Panc1 (cell line): Measurements from ENCODE around the gene PIGU. TPM values are rescaled to one million over a fixed set of nuclear protein-coding genes. Genes with fewer than 3 reads are reported as not detected.

Experiments
- ATAC-seq: fragments of 200-7000 bp; cut with Tn5 transposase; 2 replicates; pipeline ENCODE4 v1.9.1; 2020; ENCODE audit warnings: mild to moderate bottlenecking, moderate library complexity
- BruUV-seq: library from RNA; stranded (reverse); fragments of 400-500 nt; replicated peaks from 2 replicates; lab custom pipeline; 2021; lab: Mats Ljungman, UMichigan
- CTCF ChIA-PET: fragments of 300-600 bp; sonication (Branson Sonifier 250); formaldehyde crosslinking; loops from one replicate; lab custom pipeline; 2022; ENCODE audit warnings: antibody characterized with exemption; lab: Charles Lee
- POLR2A ChIA-PET: fragments of 300-600 bp; sonication (Branson Sonifier 250); formaldehyde crosslinking; loops from one replicate; lab custom pipeline; 2022; ENCODE audit warnings: antibody characterized with exemption; lab: Charles Lee
- DNase-seq: peaks from one replicate; pipeline ENCODE4 v3.0.0-alpha.2; 2010; ENCODE audit warnings: low read depth, low spot score
- H3K27ac ChIP-seq: 2 replicates; pipeline ENCODE4 v1.5.1; 2011; ENCODE audit warnings: mild to moderate bottlenecking, low read length, inconsistent platforms
- H3K27me3 ChIP-seq: fragments of 200-500 bp; sonication (Bioruptor generic); 2 replicates; pipeline ENCODE4 v1.6.0; 2014; ENCODE audit warnings: low read length, inconsistent platforms; ENCODE audit not compliant: control insufficient read depth, insufficient read depth
- H3K36me3 ChIP-seq: fragments of 200-500 bp; sonication (Bioruptor generic); 2 replicates; pipeline ENCODE4 v1.5.1; 2014; ENCODE audit warnings: inconsistent platforms, mild to moderate bottlenecking, low read length, moderate library complexity; ENCODE audit not compliant: control insufficient read depth, insufficient read depth
- H3K4me1 ChIP-seq: 2 replicates; pipeline ENCODE4 v1.5.1; 2011; ENCODE audit warnings: inconsistent platforms, mild to moderate bottlenecking, low read length, moderate library complexity; ENCODE audit not compliant: control insufficient read depth, insufficient read depth
- H3K4me3 ChIP-seq, 2 experiments: 2 replicates each; pipeline ENCODE4 v1.5.1; 2011 to 2012; ENCODE audit warnings: low read depth in 2 of 2, low read length in 2 of 2, mild to moderate bottlenecking in 2 of 2, inconsistent platforms in 1 of 2, moderate library complexity in 1 of 2
- H3K9me3 ChIP-seq: fragments of 200-500 bp; sonication (Bioruptor generic); 2 replicates; pipeline ENCODE4 v1.5.1; 2014; ENCODE audit warnings: low read depth, mild to moderate bottlenecking, inconsistent platforms, low read length, moderate library complexity; ENCODE audit not compliant: control insufficient read depth, insufficient read depth
- CTCF ChIP-seq: fragments of 450-650 bp; IDR thresholded peaks from 2 replicates; pipeline ENCODE4 v1.5.1; 2017; ENCODE audit warnings: mild to moderate bottlenecking
- POLR2AphosphoS5 ChIP-seq: IDR thresholded peaks from 2 replicates; pipeline ENCODE4 v1.6.1; 2012; ENCODE audit warnings: mild to moderate bottlenecking, low read depth, low read length, moderate library complexity
- REST ChIP-seq, 2 experiments: IDR thresholded peaks; 2 replicates each; pipeline ENCODE4 v1.6.1; 2011 to 2012; ENCODE audit warnings: low read depth in 2 of 2, control low read depth in 1 of 2, low read length in 1 of 2, mild to moderate bottlenecking in 1 of 2, moderate library complexity in 1 of 2; ENCODE audit not compliant: insufficient read depth in 1 of 2
- SIN3A ChIP-seq: IDR thresholded peaks from 2 replicates; pipeline ENCODE4 v1.6.1; 2012; ENCODE audit warnings: low read depth, mild to moderate bottlenecking, low read length, moderate library complexity, borderline replicate concordance; ENCODE audit not compliant: insufficient read depth
- TCF7L2 ChIP-seq: IDR thresholded peaks from 2 replicates; pipeline ENCODE4 v1.6.1; 2011; ENCODE audit warnings: mild to moderate bottlenecking, low read depth, low read length, inconsistent platforms
- in situ Hi-C: cut with HindIII; loops from 2 replicates; pipeline ENCODE4 v1.10.0; 2016; ENCODE audit warnings: low sequenced_read_pairs, low pct_unique_long_range_greater_than_20kb
- intact Hi-C: fragments of 100-400 bp; cut with micrococcal nuclease; formaldehyde crosslinking; loops from one replicate; pipeline ENCODE4 v1.10.0; 2022; ENCODE audit not compliant: unreplicated experiment
- total RNA-seq: library from RNA; stranded (reverse); gene quantifications from one replicate; pipeline ENCODE4 v1.2.1, GENCODE V29; 2021; ENCODE audit not compliant: unreplicated experiment

PIGU gene
- total RNA-seq, 1 experiment from 2014 or later: 22.9 TPM

- H3K36me3 ChIP-seq: no peaks in the 10 kb centered on the region
- H3K9me3 ChIP-seq: no peaks in the 10 kb centered on the region
- ATAC-seq (no peak), DNase-seq (no peak)
- H3K27me3 ChIP-seq: no peaks in the 10 kb centered on the region
- H3K4me1 ChIP-seq: no peaks in the 10 kb centered on the region
- H3K4me3 ChIP-seq: no peak overlapping the region
- H3K27ac ChIP-seq: no peak overlapping the region
- TF ChIP-seq POLR2AphosphoS5 (no peak), SIN3A (no peak), CTCF (no peak), REST (IDR thresholded peaks at IDR 0.05; ENCODE audit: insufficient read depth in 1 of 2, low read depth in 2 of 2, low read length in 1 of 2) (no peak), TCF7L2 (no peak)
- in situ Hi-C loops (no loop called here), intact Hi-C loops (no loop called here)
- POLR2A ChIA-PET: interaction anchor here (0.6 kb wide), 1 partner anchor 53 kb away, joined by 3 read pairs; no protein-coding TSS in a partner anchor
- no TSS peak for BruUV-seq
- CTCF ChIA-PET: interaction anchor here (0.6 kb wide), 1 partner anchor 541 kb away, joined by 8 read pairs; no protein-coding TSS in a partner anchor
Measured at GRCh38 chr20:34621383-34622367, 55.2 kb downstream of the PIGU start.

- no peak for TF ChIP-seq REST (IDR thresholded peaks at IDR 0.05; ENCODE audit: insufficient read depth in 1 of 2, low read depth in 2 of 2, low read length in 1 of 2)
- no peak for TF ChIP-seq TCF7L2
- TF ChIP-seq SIN3A: no peak
- no peak for TF ChIP-seq CTCF
- TF ChIP-seq POLR2AphosphoS5: no peak
- ChIA-PET POLR2A (no interaction called here), CTCF (interaction anchor here (0.6 kb wide), 1 partner anchor 541 kb away, joined by 8 read pairs; no protein-coding TSS in a partner anchor)
- Histone ChIP-seq H3K36me3 (no peaks in the 10 kb centered on the region), H3K27me3 (no peaks in the 10 kb centered on the region), H3K4me1 (no peaks in the 10 kb centered on the region), H3K27ac (no peak overlapping the region), H3K9me3 (no peaks in the 10 kb centered on the region), H3K4me3 (no peak overlapping the region)
- DNase-seq (no peak), ATAC-seq (no peak)
- intact Hi-C loops: no loop called here
- BruUV-seq: no TSS peak
- in situ Hi-C loops: no loop called here
Measured at GRCh38 chr20:34621036-34621343, 55.9 kb downstream of the PIGU start.
